Posterior vena cava (tissue), 2 donors: ENCODE data around the gene PTPN9. TPM values are rescaled to one million over a fixed set of nuclear protein-coding genes. Genes with fewer than 3 reads are reported as not detected.
"Not testable (repeated sequence)": the region's sequence is repeated elsewhere in the genome, so short reads cannot be mapped to it uniquely, and the experiment has no call there.

ENCODE experiments used
- DNase-seq: peaks from one replicate; pipeline ENCODE4 v3.0.0-alpha.2; 2020; ENCODE audit warnings: low spot score
- intact Hi-C, 2 donors: fragments of 100-400 bp; cut with DNase I; formaldehyde crosslinking; loops; one replicate each; pipeline versions ENCODE4 v1.14.1 to v1.14.2; 2022 to 2023
- total RNA-seq, 2 donors: library from RNA; stranded (reverse); fragmentation: NEBNext Ultra II Directional; extraction: Animal tissue kit (Norgen Biotek cat#: 25700); gene quantifications; one replicate each; pipeline ENCODE4 v1.2.1, GENCODE V29; 2021
- donor health status: DM: yes; HTN: yes; CAD: no.
- donor health status: DM: yes; HTN: yes; CAD: no.

The PTPN9 gene
- total RNA-seq, 2 donors from 2014 or later: 21.7 to 23.5 TPM

- no peak for DNase-seq
- intact Hi-C loops: no loop called here
These were observed 10.0 kb upstream of the PTPN9 start for GRCh38 chr15:75589071-75589470.

DNA sequence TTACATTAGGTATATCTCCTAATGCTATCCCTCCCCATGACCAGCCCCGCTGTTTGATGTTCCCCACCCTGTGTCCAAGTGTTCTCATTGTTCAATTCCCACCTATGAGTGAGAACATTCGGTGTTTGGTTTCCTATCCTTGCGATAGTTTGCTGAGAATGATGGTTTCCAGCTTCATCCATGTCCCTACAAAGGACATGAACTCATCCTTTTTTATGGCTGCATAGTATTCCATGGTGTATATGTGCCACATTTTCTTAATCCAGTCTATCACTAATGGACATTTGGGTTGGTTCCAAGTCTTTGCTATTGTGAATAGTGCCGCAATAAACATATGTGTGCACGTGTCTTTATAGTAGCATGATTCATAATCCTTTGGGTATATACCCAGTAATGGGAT lies 7.3 kb upstream of the PTPN9 start:
- DNase-seq, intact Hi-C loops: not testable (repeated sequence)

DNA sequence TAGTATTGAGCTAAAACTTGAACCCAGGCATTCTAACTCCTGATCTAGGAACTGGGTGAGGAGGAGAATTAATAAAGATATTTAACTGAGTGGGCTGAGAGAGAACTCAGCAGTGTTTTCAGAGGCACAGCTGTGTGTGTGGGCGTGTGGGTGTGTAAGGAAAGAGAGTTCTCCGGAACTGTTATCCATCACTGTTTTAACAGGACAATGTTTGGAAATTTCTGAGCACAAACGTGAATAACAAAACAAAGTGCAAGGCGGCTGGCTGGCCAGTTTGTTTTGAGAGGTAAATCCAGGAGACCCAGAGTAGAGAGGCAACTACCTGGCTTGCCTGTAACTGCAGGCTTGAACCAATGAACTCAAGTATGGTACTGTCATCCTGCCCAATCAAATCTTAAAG lies 5.0 kb upstream of the PTPN9 start:
- intact Hi-C loops: no loop called here
- DNase-seq: no peak

DNA sequence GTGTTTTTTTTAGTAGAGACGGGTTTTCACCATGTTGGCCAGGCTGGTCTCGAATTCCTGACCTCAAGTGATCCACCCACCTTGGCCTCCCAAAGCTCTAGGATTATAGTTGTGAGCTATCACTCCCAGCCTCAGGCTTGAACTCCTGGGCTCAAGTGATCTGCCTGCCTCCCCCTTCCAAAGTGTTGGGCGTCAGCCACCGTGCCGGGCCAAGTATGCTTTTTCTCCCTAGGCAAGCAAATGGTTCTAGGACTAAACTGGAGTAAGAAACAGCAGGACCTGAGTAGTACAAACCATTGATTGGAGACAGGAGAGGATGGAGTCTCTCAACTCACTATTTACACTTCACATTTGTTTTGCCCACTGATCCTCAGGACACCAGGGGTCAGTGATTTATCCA lies 4.6 kb upstream of the PTPN9 start:
- intact Hi-C loops: no loop called here
- DNase-seq: no peak

GRCh38 chr15:75582943-75583342 lies 3.8 kb upstream of the PTPN9 start:
- intact Hi-C loops, DNase-seq: not testable (repeated sequence)

DNA sequence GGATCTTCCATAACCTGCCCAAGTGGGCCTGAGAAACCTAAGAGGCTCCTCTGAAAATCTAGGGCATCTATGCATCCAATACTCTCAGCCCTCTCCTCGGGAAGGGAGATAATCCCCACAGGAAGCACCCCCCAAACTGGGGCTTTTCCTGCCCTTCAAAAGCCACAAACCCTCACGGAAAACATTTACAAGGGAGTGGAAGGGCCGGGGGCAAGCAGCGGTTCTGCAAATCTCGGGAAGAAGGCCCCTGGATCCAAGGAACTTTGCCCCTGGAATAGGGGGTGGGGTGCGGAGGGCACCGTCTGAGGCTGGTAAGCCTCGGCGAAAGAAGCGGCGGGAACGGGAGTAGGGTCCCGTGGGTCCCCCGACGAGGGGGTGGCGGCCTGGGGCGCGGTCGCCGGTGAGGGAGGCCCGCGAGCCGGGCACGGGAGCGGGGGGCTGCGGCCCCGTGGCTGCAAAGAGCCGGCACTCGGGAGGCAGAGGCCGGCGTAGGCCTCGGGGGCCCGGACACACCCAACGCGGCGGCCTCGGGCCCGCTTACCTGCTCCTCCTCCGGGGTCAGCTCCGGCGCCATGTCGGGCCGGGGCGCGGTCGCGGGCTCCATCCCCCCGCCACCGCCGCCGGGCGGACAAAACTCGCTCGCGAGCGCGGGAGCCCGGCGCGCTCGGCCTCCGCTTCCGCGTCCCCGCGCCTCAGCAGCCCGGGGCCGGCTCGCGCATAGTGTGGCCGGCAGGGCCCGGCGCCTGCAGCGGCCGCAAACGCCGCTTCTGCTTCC lies 755 bp downstream of the PTPN9 start:
- DNase-seq: no peak
- intact Hi-C loops: no loop called here

DNA sequence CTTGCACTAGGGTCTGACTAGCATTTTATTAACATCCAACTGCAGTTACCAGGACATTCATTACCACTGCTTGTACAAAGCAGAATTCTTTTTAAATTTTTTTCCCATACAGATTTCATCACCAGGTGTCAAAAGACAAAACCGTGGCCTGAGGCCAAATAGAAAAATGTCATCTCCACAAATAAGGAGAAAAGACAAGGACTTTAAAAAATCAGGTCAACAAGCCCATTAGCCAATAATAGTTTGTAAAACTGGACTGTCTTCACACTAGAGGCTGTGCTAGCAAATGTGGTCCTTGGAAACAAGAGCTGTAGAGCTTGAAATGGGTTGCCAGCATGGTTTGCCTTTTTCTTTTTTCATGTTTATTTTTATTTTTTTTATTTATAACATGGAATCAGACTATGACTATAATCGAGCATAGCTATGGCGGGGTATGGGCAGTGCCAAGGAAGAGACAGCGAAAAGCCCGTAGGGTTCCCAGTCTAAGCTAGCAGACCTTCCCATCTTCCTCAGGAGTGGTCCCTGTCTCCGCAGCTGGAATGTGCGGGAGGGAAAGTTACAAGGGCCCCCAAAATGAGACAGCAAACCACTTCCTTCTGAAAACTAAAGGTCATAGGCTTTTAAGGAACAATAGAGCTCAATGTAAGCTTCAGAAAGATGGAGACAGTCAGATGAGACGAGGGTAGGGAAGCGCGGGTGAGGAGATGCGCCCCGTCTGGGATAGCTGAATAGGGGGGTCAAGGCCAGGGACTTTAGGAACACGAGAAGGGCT lies 1.5 kb downstream of the PTPN9 start:
- DNase-seq: no peak
- intact Hi-C loops: no loop called here

DNA sequence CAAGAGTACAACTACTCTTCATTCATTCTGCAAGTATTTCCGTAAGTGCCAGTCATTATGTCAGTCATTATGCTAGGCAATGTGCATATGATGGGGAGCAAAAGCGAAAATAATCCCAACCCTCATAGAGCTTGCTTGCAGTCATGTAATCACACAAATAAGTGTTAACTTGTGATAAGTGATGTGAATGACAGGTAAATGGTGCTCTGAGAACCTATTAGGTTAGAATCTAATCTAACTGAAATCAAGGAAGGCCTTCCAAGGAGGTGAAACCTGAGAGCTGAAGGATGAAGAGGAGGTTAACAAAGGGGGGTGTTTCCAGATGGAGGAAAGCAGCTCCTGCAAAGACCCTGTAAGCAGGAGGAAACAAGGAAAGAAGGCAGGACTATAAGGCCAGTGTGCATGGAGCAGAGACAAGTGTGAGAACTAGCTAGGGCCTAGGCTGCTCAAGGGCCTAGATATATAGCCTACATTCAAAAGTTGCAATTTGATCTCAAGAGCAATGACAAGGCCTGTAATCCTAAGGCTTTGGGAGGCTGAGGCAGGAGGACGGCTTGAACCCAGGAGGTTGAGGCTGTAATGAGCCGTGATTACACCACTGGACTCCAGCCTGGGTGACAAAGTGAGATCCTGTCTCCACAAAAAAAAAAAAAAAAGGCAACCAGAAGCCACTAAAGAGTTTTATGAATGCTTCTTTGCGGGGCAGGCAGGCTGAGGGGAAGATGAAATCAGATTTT lies 5.3 kb downstream of the PTPN9 start:
- no peak for DNase-seq

DNA sequence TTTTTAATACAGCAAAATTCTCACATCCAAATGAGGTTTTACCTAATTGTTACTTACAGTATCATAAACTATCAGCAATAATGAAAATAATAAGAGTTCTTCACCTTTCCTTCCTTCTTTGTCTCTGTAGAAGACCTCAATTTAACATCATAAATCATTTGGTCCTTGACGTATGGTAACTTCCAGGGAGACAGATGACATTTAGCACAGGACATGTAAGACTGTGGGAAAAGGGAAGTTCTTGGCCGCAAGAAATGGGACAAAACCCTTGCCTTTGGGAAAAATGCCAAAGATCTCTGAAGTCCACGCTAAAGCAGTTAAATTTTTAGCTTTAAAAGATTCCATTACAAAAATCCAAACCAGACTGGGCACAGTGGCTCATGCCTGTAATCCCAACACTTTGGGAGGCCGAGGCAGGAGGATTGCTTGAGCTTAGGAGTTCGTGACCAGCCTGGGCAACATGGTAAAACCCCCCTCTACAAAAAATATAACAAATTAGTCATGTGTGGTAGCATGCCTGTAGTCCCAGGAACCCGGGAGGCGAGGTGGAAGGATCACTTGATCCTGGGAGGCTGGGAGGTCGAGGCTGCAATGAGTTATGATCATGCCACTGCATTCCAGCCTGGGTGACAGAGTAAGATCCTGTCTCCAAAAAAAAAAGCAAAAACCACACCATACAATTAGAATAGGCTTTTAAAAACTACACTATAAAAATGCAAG lies 8.8 kb downstream of the PTPN9 start:
- intact Hi-C loops: no loop called here
- no peak for DNase-seq

More for the DNA sequence above, 5.3 kb downstream of the PTPN9 start:
- intact Hi-C loops: no loop called here

DNA sequence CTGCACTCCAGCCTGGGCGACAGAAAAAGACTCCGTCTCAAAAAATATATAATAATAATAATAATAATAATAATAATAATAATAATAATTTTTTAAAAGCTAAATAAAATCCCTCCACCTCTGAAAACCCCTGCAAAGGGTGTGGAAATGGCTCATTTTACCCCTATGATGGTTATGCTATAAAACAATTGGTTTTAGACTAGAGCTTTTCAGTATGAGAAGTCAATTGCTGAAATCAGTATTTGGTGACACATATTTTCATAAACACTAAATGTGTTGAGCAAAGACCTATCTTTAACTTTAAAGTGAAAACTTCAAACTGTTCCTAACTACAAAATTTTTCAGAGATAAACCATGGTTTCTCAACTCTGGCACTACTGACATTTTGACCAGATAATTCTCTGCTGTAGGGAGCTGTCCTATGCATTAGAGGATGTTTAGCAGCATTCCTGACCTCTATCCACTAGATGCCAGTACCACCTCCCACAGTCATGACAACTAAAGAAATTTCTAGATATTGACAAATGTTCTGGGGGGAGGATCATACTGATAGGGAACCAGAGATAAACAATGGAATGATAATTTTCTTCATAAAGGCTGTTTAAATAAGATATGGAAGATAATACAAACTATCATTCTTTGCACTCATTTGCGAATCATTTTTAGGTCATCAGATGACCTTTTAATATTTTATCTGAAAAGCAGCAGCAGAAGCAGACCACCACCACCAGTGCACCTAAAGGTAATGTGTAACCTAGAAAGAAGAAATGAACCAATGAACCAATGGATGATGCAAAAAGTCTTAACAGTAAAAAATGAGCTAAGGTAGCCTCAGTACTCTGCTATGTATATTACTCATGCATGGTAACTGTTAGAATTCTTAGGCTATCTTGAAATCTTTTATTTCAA lies 13.8 kb downstream of the PTPN9 start:
- DNase-seq: no peak
- intact Hi-C loops: no loop called here

GRCh38 chr15:75561888-75562287 lies 17.2 kb downstream of the PTPN9 start:
- no peak for DNase-seq
- intact Hi-C loops: no loop called here

DNA sequence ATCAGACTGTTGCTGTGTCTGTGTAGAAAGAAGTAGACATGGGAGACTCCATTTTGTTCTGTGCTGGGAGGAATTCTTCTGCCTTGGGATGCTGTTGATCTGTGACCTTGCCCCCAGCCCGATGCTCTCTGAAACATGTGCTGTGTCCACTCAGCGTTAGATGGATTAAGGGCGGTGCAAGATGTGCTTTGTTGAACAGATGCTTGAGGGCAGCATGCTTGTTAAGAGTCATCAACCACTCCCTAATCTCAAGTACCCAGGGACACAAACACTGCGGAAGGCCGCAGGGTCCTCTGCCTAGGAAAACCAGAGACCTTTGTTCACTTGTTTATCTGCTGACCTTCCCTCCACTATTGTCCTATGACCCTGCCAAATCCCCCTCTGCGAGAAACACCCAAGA lies 19.8 kb downstream of the PTPN9 start:
- DNase-seq, intact Hi-C loops: not testable (repeated sequence)

GRCh38 chr15:75558955-75559354 lies 20.2 kb downstream of the PTPN9 start:
- intact Hi-C loops, DNase-seq: not testable (repeated sequence)

GRCh38 chr15:75554717-75555116 lies 24.4 kb downstream of the PTPN9 start:
- no peak for DNase-seq
- intact Hi-C loops: no loop called here

DNA sequence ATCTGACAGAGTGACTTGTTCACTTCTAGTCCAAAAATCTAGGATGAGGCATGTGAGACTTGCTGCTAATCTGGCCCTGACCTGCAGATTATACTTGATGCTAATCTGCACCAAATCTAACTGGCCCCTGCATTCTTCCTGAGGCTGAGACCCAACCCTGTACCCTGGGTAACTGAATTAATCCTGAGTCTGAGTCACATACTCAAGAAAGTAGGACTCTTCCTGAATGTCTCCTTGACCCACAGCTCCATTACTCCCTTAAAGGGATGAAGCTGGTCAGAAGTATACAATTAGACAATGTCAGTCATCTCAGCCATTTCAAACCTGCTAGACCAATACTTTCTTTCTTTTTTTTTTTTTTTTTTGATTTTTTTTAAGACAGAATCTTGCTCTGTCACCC lies 25.5 kb downstream of the PTPN9 start:
- no peak for DNase-seq
- intact Hi-C loops: no loop called here

DNA sequence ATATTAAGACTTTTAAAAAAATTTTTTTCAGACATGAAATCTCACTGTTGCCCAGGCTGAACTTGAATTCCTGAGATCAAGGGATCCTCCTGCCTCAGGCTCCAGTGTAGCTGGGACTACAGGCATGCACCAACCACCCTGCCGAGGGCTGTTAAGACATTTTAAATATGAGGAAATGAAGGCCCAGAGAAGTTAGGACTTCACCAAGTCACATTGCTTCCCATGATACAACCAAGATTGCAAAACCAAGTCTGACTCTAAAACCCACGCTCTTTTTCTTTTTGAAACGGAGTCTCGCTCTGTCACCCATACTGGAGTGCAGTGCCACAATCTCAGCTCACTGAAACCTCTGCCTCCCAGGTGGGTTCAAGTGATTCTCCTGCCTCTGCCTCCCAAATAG lies 28.0 kb downstream of the PTPN9 start:
- intact Hi-C loops: no loop called here
- no peak for DNase-seq

DNA sequence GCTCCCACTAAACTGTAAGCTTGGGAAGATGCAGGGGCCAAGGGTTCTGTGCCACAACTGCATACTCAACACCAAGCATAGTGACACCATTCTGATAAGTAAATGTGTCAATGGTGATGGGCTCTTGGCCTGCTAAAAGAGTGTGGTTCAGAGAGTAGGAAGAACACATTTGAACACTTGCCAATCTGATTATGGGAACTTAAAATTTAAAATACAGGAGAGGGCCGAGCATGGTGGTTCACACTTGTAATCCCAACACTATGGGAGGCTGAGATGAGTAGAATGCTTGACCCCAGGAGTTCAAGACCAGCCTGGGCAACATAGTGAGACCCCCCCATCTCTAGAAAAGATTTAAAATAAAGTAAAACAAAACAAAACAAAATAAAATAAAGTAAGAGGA lies 34.1 kb downstream of the PTPN9 start:
- intact Hi-C loops: no loop called here
- DNase-seq: no peak

- DNase-seq: no peak
These were observed 34.8 kb downstream of the PTPN9 start for GRCh38 chr15:75544359-75544758.

More at GRCh38 chr15:75544359-75544758, 34.8 kb downstream of the PTPN9 start:
- intact Hi-C loops: no loop called here
